Left kidney (tissue), 8 donors: ENCODE results near the gene TRIM50. TPM values are rescaled to one million over a fixed set of nuclear protein-coding genes. Genes with fewer than 3 reads are reported as not detected.
"Not testable (repeated sequence)": the region's sequence is repeated elsewhere in the genome, so short reads cannot be mapped to it uniquely, and the experiment has no call there.

Experiments
- DNase-seq: peaks from one replicate; pipeline ENCODE4 v3.0.0-alpha.2; 2013
- long read RNA-seq, 8 donors: transcript quantifications; one replicate each; lab custom pipeline, GENCODE V29; 2026
- polyA plus RNA-seq: library from polyadenylated mRNA; unstranded; fragments of 120-200 nt; gene quantifications from one replicate; pipeline ENCODE4 v1.2.1, GENCODE V29; 2013; ENCODE audit not compliant: insufficient read length

TRIM50 gene
- 0.32 TPM for polyA plus RNA-seq
- long read RNA-seq, donor 1 = 0 reads
- long read RNA-seq, donor 2 = 0 reads
- long read RNA-seq, donor 3 = 0 reads
- long read RNA-seq, donor 4 = 0 reads
- long read RNA-seq, donor 5 = 0 reads
- long read RNA-seq, donor 6 = 0 reads
- long read RNA-seq, donor 7 = 0 reads
- long read RNA-seq, donor 8 = 0 reads

- not testable (repeated sequence) for DNase-seq
Measured at GRCh38 chr7:73327922-73328321, at the start of gene TRIM50, which contains the start of gene FKBP6. TRIM50 (minus strand) TSS chr7:73328082; CDS start chr7:73324787, 3,295 bp downstream. FKBP6 (plus strand) TSS chr7:73328161; CDS start chr7:73328429, 268 bp downstream.

- no peak for DNase-seq
Measured at GRCh38 chr7:73376671-73377412, 49.0 kb upstream of the TRIM50 start.

GRCh38 chr7:73376262-73376661 is 48.4 kb upstream of the TRIM50 start:
- DNase-seq = not testable (repeated sequence)

GRCh38 chr7:73373741-73374140 is 45.9 kb upstream of the TRIM50 start:
- no peak for DNase-seq

- no peak for DNase-seq
Measured at GRCh38 chr7:73369622-73370021, 41.7 kb upstream of the TRIM50 start.

GRCh38 chr7:73369009-73369408 is 41.1 kb upstream of the TRIM50 start:
- DNase-seq = no peak

- no peak for DNase-seq
Measured at GRCh38 chr7:73366990-73367389, 39.1 kb upstream of the TRIM50 start.

- no peak for DNase-seq
Measured at GRCh38 chr7:73366127-73366526, 38.2 kb upstream of the TRIM50 start.

- no peak for DNase-seq
Measured at GRCh38 chr7:73364006-73364728, 36.3 kb upstream of the TRIM50 start.

GRCh38 chr7:73363225-73364005 is 35.5 kb upstream of the TRIM50 start:
- no peak for DNase-seq

GRCh38 chr7:73360590-73360989 is 32.7 kb upstream of the TRIM50 start:
- not testable (repeated sequence) for DNase-seq

- no peak for DNase-seq
Measured at GRCh38 chr7:73359746-73360375, 32.0 kb upstream of the TRIM50 start.

GRCh38 chr7:73359306-73359705 is 31.4 kb upstream of the TRIM50 start:
- DNase-seq = no peak

- DNase-seq = no peak
Measured at GRCh38 chr7:73358590-73359275, 30.9 kb upstream of the TRIM50 start.

GRCh38 chr7:73356159-73356558 is 28.3 kb upstream of the TRIM50 start:
- no peak for DNase-seq

GRCh38 chr7:73354821-73355220 is 26.9 kb upstream of the TRIM50 start:
- DNase-seq = no peak

GRCh38 chr7:73354196-73354595 is 26.3 kb upstream of the TRIM50 start:
- DNase-seq = no peak

GRCh38 chr7:73353243-73353642 is 25.4 kb upstream of the TRIM50 start:
- DNase-seq = no peak

- DNase-seq = no peak
Measured at GRCh38 chr7:73352784-73353183, 24.9 kb upstream of the TRIM50 start.

GRCh38 chr7:73351447-73352167 is 23.7 kb upstream of the TRIM50 start:
- no peak for DNase-seq
